GM18498 (cell line): ENCODE data around the gene GRIK4.

ENCODE experiments used
- ATAC-seq: cut with Tn5 transposase; IDR thresholded peaks from one replicate; pipeline ENCODE4 v1.9.1; 2021; ENCODE audit warnings: mild to moderate bottlenecking, moderate library complexity; ENCODE audit not compliant: unreplicated experiment

GRIK4 gene

GRCh38 chr11:120794748-120795147 is 283.2 kb downstream of the GRIK4 start:
- ATAC-seq, result no peak

- ATAC-seq, result no peak
These were observed 283.6 kb downstream of the GRIK4 start for GRCh38 chr11:120795185-120795584.

- ATAC-seq, result no peak
These were observed 285.6 kb downstream of the GRIK4 start for GRCh38 chr11:120797143-120797542.

- no peak for ATAC-seq
These were observed 287.3 kb downstream of the GRIK4 start for GRCh38 chr11:120798854-120799253.

GRCh38 chr11:120800206-120800605 is 288.7 kb downstream of the GRIK4 start:
- ATAC-seq, result no peak

- no peak for ATAC-seq
These were observed 290.5 kb downstream of the GRIK4 start for GRCh38 chr11:120801801-120802689.

GRCh38 chr11:120805960-120806555 is 294.5 kb downstream of the GRIK4 start:
- ATAC-seq, result peak; percentile 56

- ATAC-seq, result no peak
These were observed 296.0 kb downstream of the GRIK4 start for GRCh38 chr11:120807414-120808150.

GRCh38 chr11:120808616-120809050 is 297.1 kb downstream of the GRIK4 start:
- ATAC-seq, result no peak

- ATAC-seq, result no peak
These were observed 298.7 kb downstream of the GRIK4 start for GRCh38 chr11:120810251-120810650.

- ATAC-seq, result no peak
These were observed 299.7 kb downstream of the GRIK4 start for GRCh38 chr11:120811199-120811598.

- ATAC-seq, result no peak
These were observed 300.2 kb downstream of the GRIK4 start for GRCh38 chr11:120811731-120812130.

GRCh38 chr11:120814531-120815318 is 303.2 kb downstream of the GRIK4 start:
- no peak for ATAC-seq

- no peak for ATAC-seq
These were observed 304.0 kb downstream of the GRIK4 start for GRCh38 chr11:120815319-120816100.

- no peak for ATAC-seq
These were observed 304.6 kb downstream of the GRIK4 start for GRCh38 chr11:120816176-120816575.

- ATAC-seq, result no peak
These were observed 305.2 kb downstream of the GRIK4 start for GRCh38 chr11:120816711-120817110.

- ATAC-seq, result no peak
These were observed 305.6 kb downstream of the GRIK4 start for GRCh38 chr11:120817158-120817557.

- no peak for ATAC-seq
These were observed 306.5 kb downstream of the GRIK4 start for GRCh38 chr11:120818097-120818496.

GRCh38 chr11:120819003-120819402 is 307.5 kb downstream of the GRIK4 start:
- no peak for ATAC-seq
